Endodermal cell (in vitro differentiated cells): ENCODE results near the gene TMPRSS2. TPM values are rescaled to one million over a fixed set of nuclear protein-coding genes. Genes with fewer than 3 reads are reported as not detected.

Experiments used
- DNase-seq: peaks from one replicate; pipeline ENCODE4 v3.0.0-alpha.2; 2017
- H3K27ac ChIP-seq: 2 replicates; pipeline ENCODE4 v1.5.1; 2013; ENCODE audit warnings: mild to moderate bottlenecking, low read depth, low read length, moderate library complexity
- H3K27me3 ChIP-seq: 2 replicates; pipeline ENCODE4 v1.6.1; 2013; ENCODE audit warnings: mild to moderate bottlenecking, low read length, moderate library complexity; ENCODE audit not compliant: insufficient read depth, control insufficient read depth, poor library complexity, severe bottlenecking
- H3K36me3 ChIP-seq: 2 replicates; pipeline ENCODE4 v1.7.0; 2013; ENCODE audit warnings: mild to moderate bottlenecking, low read length, moderate library complexity; ENCODE audit not compliant: control insufficient read depth, insufficient read depth
- H3K4me1 ChIP-seq: one replicate; pipeline ENCODE4 v1.7.0; 2013; ENCODE audit warnings: low read length; ENCODE audit not compliant: control insufficient read depth, insufficient read depth
- H3K4me3 ChIP-seq: 2 replicates; pipeline ENCODE4 v1.5.1; 2013; ENCODE audit warnings: mild to moderate bottlenecking, low read length, moderate library complexity
- H3K9ac ChIP-seq: 2 replicates; pipeline ENCODE4 v1.6.1; 2013; ENCODE audit warnings: mild to moderate bottlenecking, low read length, moderate library complexity; ENCODE audit not compliant: poor library complexity, severe bottlenecking; ENCODE audit errors: extremely low read depth
- H3K9me3 ChIP-seq: 2 replicates; pipeline ENCODE4 v1.6.1; 2013; ENCODE audit warnings: mild to moderate bottlenecking, low read length, moderate library complexity; ENCODE audit not compliant: control insufficient read depth
- H3K27ac Mint-ChIP-seq: 2 replicates; pipeline ENCODE4 v1.8.0; 2020; ENCODE audit warnings: mixed read lengths
- H3K27me3 Mint-ChIP-seq: 2 replicates; pipeline ENCODE4 v1.8.0; 2021; ENCODE audit warnings: mild to moderate bottlenecking, mixed read lengths; ENCODE audit not compliant: insufficient read depth
- H3K36me3 Mint-ChIP-seq: 2 replicates; pipeline ENCODE4 v1.8.0; 2020; ENCODE audit warnings: low read depth, mixed read lengths
- H3K4me1 Mint-ChIP-seq: 2 replicates; pipeline ENCODE4 v1.8.0; 2020; ENCODE audit warnings: mixed read lengths
- H3K4me3 Mint-ChIP-seq: 2 replicates; pipeline ENCODE4 v1.8.0; 2020; ENCODE audit warnings: mild to moderate bottlenecking, moderate library complexity, mixed read lengths
- H3K9me3 Mint-ChIP-seq: 2 replicates; pipeline ENCODE4 v1.8.0; 2020; ENCODE audit warnings: mild to moderate bottlenecking, mixed read lengths
- CTCF ChIP-seq: fragments of 200-600 bp; sonication (generic); conservative IDR thresholded peaks from 2 replicates; pipeline ENCODE4 v1.5.0; 2021; ENCODE audit warnings: antibody characterized with exemption, mild to moderate bottlenecking
- WGBS, 2 experiments: methylation state at CpG; one replicate each; pipeline versions ENCODE4 v1.1.5 to v1.1.7; 2013; ENCODE audit warnings: missing lambda C conversion rate in 2 of 2, mixed read lengths in 1 of 2; ENCODE audit not compliant: insufficient coverage in 1 of 2, insufficient read length in 1 of 2; 5-methylcytosine and 5-hydroxymethylcytosine counted together
- total RNA-seq, 2 donors: library from RNA; stranded (reverse); fragmentation: NEBNext Ultra II Directional in 1 of 2; extraction: Animal tissue kit (Norgen Biotek cat#: 25700) in 1 of 2; gene quantifications; 2 replicates in 1 of 2; 3 replicates in 1 of 2; pipeline ENCODE4 v1.2.1, GENCODE V29; 2021

The TMPRSS2 gene
- total RNA-seq, 2 donors from 2014 or later, result 17.6 to 19.2 TPM

GRCh38 chr21:41536076-41536826, 28.3 kb upstream of the TMPRSS2 start:
- Histone ChIP-seq H3K27me3 (no peaks in the 10 kb centered on the region), H3K4me1 (no peaks in the 10 kb centered on the region), H3K27ac (no peak overlapping the region), H3K4me3 (no peak overlapping the region), H3K36me3 (no peaks in the 10 kb centered on the region), H3K9ac (no peak overlapping the region), H3K9me3 (no peaks in the 10 kb centered on the region)
- Mint-ChIP-seq H3K27me3 (peaks cover 2% of the 10 kb centered on the region), H3K36me3 (no peaks in the 10 kb centered on the region), H3K9me3 (peaks cover 2% of the 10 kb centered on the region), H3K4me3 (no peak overlapping the region), H3K4me1 (peaks cover 7% of the 10 kb centered on the region), H3K27ac (no peak overlapping the region)
- no peak for TF ChIP-seq CTCF
- 93% methylated on average over 18 to 19 of the region's 19 CpGs for WGBS, 2 experiments
- no peak for DNase-seq

GRCh38 chr21:41530366-41530765, 22.4 kb upstream of the TMPRSS2 start:
- no peak overlapping the region for H3K4me3 Mint-ChIP-seq
- H3K27ac Mint-ChIP-seq, result no peak overlapping the region
- H3K4me3 ChIP-seq, result no peak overlapping the region
- H3K36me3 Mint-ChIP-seq, result no peaks in the 10 kb centered on the region
- H3K4me1 ChIP-seq, result peaks cover 3% of the 10 kb centered on the region
- no peaks in the 10 kb centered on the region for H3K27me3 ChIP-seq
- peaks cover 3% of the 10 kb centered on the region for H3K27me3 Mint-ChIP-seq
- TF ChIP-seq CTCF, result no peak
- no peak overlapping the region for H3K9ac ChIP-seq
- H3K9me3 ChIP-seq, result no peaks in the 10 kb centered on the region
- H3K9me3 Mint-ChIP-seq, result peaks cover 2% of the 10 kb centered on the region
- no peak for DNase-seq
- no peak overlapping the region for H3K27ac ChIP-seq
- 81 to 94% methylated on average over 2 to 4 of the region's 4 CpGs for WGBS, 2 experiments
- H3K36me3 ChIP-seq, result no peaks in the 10 kb centered on the region
- H3K4me1 Mint-ChIP-seq, result peaks cover 8% of the 10 kb centered on the region

- Histone ChIP-seq H3K9ac (no peak overlapping the region), H3K27ac (no peak overlapping the region), H3K36me3 (no peaks in the 10 kb centered on the region), H3K27me3 (no peaks in the 10 kb centered on the region), H3K4me1 (peaks cover 3% of the 10 kb centered on the region), H3K9me3 (no peaks in the 10 kb centered on the region), H3K4me3 (no peak overlapping the region)
- Mint-ChIP-seq H3K4me1 (peaks cover 8% of the 10 kb centered on the region), H3K27ac (no peak overlapping the region), H3K4me3 (no peak overlapping the region), H3K27me3 (peaks cover 3% of the 10 kb centered on the region), H3K36me3 (no peaks in the 10 kb centered on the region), H3K9me3 (peaks cover 2% of the 10 kb centered on the region)
- no peak for TF ChIP-seq CTCF
- no peak for DNase-seq
- 88 to 89% methylated on average over 7 to 9 of the region's 9 CpGs for WGBS, 2 experiments
These were observed 21.8 kb upstream of the TMPRSS2 start for GRCh38 chr21:41529769-41530168.
